LoVo (cell line): ENCODE data around the gene PLCE1.
A peak's percentile ranks its signal among the peaks of the same experiment; 100 is the strongest.

Source experiments
- DNase-seq: peaks from one replicate; pipeline ENCODE4 v3.0.0-alpha.2; 2016; ENCODE audit warnings: low spot score

The PLCE1 gene

GRCh38 chr10:94024407-94024806, 30.7 kb downstream of the PLCE1 start:
- no peak for DNase-seq

DNA sequence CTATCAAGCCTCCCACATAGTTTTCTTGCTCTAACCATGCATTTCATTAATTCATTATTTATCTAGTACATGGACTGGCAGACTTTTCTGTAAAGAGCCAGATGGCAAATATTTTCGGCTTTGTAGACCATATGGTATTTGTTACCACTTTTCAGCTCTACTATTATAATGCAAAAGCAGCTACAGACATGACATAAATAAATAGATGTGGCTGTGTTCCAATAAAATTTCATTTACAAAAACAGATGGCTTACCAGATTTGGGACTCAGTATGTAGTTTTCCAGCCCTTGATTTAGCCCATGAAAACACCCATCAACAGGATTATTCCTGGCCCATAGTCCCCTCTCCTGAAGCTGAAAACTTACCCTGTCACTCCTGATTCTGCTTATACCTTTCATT, 32.1 kb downstream of the PLCE1 start:
- DNase-seq, result no peak

DNA sequence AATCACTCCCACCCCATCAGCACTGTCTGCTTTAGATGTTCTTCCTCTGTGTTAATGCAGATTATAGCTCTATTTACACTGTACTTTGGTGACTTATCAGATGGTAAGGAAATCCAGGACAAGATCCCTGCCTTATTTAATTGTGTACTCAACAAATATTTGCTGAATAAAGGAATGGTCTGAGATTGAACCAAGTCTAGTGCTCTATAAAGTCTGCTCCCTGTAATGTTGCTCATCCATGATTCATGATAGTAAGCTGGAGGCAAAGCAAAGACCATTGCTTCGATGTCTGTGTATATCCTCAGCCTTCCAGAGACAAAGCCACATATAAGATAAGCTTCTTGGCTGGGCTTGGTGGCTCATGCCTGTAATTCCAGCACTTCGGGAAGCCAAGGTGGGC, 33.5 kb downstream of the PLCE1 start:
- DNase-seq, result peak; percentile 47

DNA sequence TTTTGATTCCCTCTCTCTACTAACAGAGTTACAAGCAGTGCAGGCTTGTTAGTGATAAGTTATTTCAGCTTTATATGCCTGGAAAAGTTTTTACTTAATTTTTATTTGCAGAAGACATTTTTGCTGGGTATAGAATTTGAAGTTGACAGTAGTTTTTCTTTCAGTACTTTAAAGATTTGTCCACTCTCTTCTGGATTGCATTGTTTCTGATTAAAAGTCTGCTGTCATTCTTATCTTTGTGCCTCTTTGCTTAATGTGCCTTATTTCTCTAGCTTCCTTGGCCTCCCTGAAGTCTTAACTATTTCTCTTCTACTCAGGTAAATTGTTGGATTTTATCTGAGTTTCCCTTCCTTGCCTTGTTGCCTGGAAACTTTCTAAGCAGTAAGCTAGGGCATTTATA, 36.2 kb downstream of the PLCE1 start:
- no peak for DNase-seq

- DNase-seq, result no peak
Measured at GRCh38 chr10:94035982-94036765, 42.4 kb downstream of the PLCE1 start.

- DNase-seq, result no peak
Measured at GRCh38 chr10:94036766-94037033, 43.0 kb downstream of the PLCE1 start.

- no peak for DNase-seq
Measured at GRCh38 chr10:94037286-94037685, 43.6 kb downstream of the PLCE1 start.

GRCh38 chr10:94038024-94038423, 44.3 kb downstream of the PLCE1 start:
- peak; percentile 40 for DNase-seq

GRCh38 chr10:94041206-94041605, 47.5 kb downstream of the PLCE1 start:
- no peak for DNase-seq

DNA sequence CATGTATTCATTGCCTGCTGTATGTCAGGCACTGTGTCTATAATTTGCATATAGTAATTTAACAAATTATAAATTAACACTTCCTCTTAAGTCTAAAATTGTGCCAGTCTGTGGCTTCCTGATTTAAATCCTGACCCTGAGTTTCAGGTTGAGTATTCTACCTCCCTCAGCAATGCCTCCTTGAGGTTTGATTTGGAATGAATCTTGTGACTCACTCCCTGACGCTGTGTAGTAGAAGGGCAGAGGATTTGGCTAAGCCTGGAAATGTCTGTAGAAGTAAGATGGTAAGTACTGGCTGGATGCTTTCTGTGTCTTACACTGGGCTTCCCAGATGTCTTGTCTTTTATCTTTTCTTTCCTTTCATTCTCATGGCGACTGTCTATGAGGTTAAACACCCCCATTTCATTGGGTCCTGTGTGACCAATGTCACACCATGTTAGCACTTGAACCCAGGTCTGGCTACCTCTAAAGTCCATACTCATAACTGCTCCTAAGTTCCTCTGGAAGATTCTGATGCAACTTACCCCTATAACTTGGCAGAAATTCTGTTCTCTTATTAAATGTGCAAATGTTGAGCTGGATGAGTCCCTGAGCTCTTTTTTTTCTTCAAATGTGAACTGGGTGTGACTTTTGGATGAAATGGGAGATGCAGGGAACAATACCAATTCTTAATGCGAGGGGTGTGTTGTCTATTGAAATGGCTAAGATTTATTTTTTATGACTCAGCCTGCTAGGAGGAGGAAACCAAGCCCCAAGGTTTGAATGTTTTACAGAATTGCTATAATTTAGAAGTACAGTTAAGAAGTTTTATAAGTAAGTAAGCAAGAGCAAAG, 48.5 kb downstream of the PLCE1 start:
- peak; percentile 77 for DNase-seq

DNA sequence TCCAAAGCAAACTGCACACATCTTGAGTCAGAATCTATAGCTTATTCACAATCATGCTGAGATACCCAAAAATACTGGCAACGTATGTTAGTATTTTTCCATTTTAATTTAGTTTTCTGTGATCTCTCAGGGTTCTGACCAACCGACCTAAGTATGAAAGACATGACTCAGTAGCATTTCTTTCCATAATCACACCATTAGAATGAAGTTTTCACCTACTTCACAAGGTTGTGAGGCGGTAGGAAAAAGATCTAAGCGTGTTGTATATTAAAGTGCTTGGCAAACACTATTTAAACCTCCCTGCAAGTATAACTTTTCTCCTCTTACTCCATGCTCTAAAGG, 49.1 kb downstream of the PLCE1 start:
- no peak for DNase-seq
